RWPE1 (cell line): ENCODE results near the gene MED12L.
A peak's percentile ranks its signal among the peaks of the same experiment; 100 is the strongest.

Source experiments
- CTCF ChIA-PET: fragments of 350-600 bp; sonication (Branson Sonifier 250); formaldehyde crosslinking; extraction: SDS; loops from one replicate; lab custom pipeline; 2021; lab: Yijun Ruan, JAX
- POLR2A ChIA-PET: fragments of 400-600 bp; formaldehyde crosslinking; extraction: SDS; loops from one replicate; lab custom pipeline; 2020; ENCODE audit warnings: antibody characterized with exemption; ENCODE audit not compliant: low non-redundant PET; lab: Yijun Ruan, JAX
- DNase-seq: peaks from one replicate; pipeline ENCODE4 v3.0.0; 2012; ENCODE audit warnings: low spot score
- H3K27ac ChIP-seq: fragments of 450-650 bp; 2 replicates; pipeline ENCODE4 v1.5.1; 2017
- TF ChIP-seq, protein P1 (sequence below): fragments of 450-650 bp; conservative IDR thresholded peaks from 2 replicates; pipeline ENCODE4 v1.5.1; 2017; ENCODE audit warnings: low read depth, mild to moderate bottlenecking

MED12L gene

DNA sequence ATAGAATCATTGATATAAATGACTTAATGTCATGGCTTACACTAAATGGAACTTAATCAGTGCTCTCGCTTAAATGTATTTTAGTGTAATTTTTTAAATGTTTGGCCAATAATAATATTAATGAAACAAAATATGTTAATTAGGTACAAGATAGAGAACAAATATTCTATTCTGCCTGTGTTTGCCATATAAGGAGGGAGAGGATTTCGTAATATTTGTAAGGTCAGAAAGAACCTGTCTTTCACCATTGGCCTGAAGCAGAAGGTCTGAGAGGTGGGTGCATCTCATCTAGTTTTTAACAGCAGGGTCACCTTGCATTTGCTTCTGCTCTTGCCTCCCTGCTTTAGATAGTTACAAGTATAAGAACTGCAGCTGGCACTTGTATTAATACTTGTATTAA lies 228.7 kb downstream of the MED12L start:
- POLR2A ChIA-PET = no interaction called here
- H3K27ac ChIP-seq = no peak overlapping the region
- TF ChIP-seq, protein P1, sequence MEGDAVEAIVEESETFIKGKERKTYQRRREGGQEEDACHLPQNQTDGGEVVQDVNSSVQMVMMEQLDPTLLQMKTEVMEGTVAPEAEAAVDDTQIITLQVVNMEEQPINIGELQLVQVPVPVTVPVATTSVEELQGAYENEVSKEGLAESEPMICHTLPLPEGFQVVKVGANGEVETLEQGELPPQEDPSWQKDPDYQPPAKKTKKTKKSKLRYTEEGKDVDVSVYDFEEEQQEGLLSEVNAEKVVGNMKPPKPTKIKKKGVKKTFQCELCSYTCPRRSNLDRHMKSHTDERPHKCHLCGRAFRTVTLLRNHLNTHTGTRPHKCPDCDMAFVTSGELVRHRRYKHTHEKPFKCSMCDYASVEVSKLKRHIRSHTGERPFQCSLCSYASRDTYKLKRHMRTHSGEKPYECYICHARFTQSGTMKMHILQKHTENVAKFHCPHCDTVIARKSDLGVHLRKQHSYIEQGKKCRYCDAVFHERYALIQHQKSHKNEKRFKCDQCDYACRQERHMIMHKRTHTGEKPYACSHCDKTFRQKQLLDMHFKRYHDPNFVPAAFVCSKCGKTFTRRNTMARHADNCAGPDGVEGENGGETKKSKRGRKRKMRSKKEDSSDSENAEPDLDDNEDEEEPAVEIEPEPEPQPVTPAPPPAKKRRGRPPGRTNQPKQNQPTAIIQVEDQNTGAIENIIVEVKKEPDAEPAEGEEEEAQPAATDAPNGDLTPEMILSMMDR = no peak
- DNase-seq = no peak
- CTCF ChIA-PET = interaction anchor here (0.6 kb wide), 1 partner anchor 10 kb away, joined by 5 read pairs; no protein-coding TSS in a partner anchor

- POLR2A ChIA-PET = no interaction called here
- CTCF ChIA-PET = no interaction called here
- DNase-seq = no peak
- TF ChIP-seq, protein P1 = no peak
- peak overlapping the region; percentile 33; the same call in 1 of the 2 replicates for H3K27ac ChIP-seq
Measured at GRCh38 chr3:151314593-151314992, 229.1 kb downstream of the MED12L start.

DNA sequence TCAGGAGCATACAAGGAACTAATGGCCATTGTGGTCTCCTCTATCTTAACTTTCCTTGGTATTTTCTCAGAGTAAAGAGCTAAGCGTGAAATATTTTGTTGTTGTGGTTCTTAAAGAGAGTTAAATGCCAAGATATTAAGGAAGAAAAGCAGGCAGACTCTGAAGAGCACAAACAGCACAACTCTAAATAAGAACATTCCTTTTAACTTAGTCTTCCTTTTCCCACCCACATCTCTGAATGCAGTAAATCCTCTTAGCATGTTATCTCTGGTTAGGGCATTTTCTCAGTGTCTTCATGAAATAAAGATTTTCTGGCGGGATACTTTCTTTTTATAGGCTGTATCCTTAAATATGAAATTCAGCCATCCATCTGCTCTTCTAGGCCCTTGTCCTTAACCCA lies 229.7 kb downstream of the MED12L start:
- TF ChIP-seq, protein P1 = no peak
- POLR2A ChIA-PET = no interaction called here
- DNase-seq = no peak
- CTCF ChIA-PET = no interaction called here
- no peak overlapping the region for H3K27ac ChIP-seq

DNA sequence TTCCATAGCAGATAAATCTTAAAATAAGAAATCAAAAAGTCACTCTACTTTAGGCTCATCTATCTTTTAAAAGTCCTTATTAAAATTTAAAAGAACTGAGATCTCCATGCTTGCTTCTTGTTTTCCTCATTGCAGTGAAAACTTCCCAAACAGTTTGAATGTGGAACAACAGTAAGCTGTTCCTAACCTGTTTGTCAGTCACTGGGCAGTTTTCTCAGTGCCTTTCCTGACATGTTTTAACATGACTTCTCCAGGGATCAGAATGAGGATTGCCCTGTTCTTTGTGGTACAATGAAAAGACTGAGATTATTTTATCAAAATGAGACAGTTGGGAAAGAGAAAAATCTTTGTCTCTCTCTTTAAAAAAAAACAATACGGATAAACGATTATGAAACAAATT lies 230.4 kb downstream of the MED12L start:
- TF ChIP-seq, protein P1 = no peak
- H3K27ac ChIP-seq = no peak overlapping the region
- POLR2A ChIA-PET = no interaction called here
- DNase-seq = peak; percentile 64
- CTCF ChIA-PET = no interaction called here

GRCh38 chr3:151316267-151316991 lies 231.0 kb downstream of the MED12L start, which contains the start of gene GPR87:
GPR87 (minus strand) TSS chr3:151316820; CDS start chr3:151300100, 16,720 bp downstream.
- POLR2A ChIA-PET = no interaction called here
- peak within 1 kb of the TSS; percentile 84 for H3K27ac ChIP-seq
- TF ChIP-seq, protein P1 = no peak
- CTCF ChIA-PET = no interaction called here
- DNase-seq = peak; percentile 86

GRCh38 chr3:151318313-151318712 lies 232.8 kb downstream of the MED12L start:
- CTCF ChIA-PET = interaction anchor here (0.6 to 0.7 kb wide), 2 partner anchors 496 to 507 kb away, joined by 3 to 4 read pairs; no protein-coding TSS in a partner anchor
- H3K27ac ChIP-seq = peak overlapping the region; percentile 31; the same call in 1 of the 2 replicates
- TF ChIP-seq, protein P1 = no peak
- no peak for DNase-seq
- POLR2A ChIA-PET = no interaction called here
